Measurements from ENCODE around the gene CEMIP2. TPM values are rescaled to one million over a fixed set of nuclear protein-coding genes. Genes with fewer than 3 reads are reported as not detected.

CEMIP2 gene
- total RNA-seq, 4 donors from 2014 or later, result 93.7 to 184 (median 110) TPM

GRCh38 chr9:71725590-71726338 lies 42.5 kb downstream of the CEMIP2 start:
- TF ChIP-seq, protein P1, sequence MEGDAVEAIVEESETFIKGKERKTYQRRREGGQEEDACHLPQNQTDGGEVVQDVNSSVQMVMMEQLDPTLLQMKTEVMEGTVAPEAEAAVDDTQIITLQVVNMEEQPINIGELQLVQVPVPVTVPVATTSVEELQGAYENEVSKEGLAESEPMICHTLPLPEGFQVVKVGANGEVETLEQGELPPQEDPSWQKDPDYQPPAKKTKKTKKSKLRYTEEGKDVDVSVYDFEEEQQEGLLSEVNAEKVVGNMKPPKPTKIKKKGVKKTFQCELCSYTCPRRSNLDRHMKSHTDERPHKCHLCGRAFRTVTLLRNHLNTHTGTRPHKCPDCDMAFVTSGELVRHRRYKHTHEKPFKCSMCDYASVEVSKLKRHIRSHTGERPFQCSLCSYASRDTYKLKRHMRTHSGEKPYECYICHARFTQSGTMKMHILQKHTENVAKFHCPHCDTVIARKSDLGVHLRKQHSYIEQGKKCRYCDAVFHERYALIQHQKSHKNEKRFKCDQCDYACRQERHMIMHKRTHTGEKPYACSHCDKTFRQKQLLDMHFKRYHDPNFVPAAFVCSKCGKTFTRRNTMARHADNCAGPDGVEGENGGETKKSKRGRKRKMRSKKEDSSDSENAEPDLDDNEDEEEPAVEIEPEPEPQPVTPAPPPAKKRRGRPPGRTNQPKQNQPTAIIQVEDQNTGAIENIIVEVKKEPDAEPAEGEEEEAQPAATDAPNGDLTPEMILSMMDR (IDR thresholded peaks at IDR 0.05; ENCODE audit: low read depth), result no peak

GRCh38 chr9:71721855-71722254 lies 46.5 kb downstream of the CEMIP2 start:
- TF ChIP-seq, protein P1 (IDR thresholded peaks at IDR 0.05; ENCODE audit: low read depth), result no peak

DNA sequence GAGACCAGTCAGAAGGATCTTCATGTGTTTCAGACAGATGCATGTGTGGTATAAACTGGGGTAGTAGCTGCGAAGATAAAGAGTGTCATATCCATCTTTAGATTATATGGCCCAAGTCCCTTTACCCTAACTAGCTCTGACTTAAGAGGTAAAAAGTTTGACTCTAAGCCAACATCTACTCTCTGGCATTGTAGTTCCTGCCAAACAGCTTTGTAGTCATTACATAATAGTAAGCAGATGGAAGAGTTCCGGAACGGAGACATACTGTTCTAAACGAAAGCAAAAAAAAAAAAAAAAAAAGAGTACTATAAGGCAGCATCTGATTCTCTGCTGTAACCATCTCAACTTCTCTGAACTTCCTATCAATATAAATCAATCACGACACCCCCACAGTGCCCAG lies 48.8 kb downstream of the CEMIP2 start:
- TF ChIP-seq, protein P1 (IDR thresholded peaks at IDR 0.05; ENCODE audit: low read depth), result no peak

GRCh38 chr9:71719088-71719487 lies 49.2 kb downstream of the CEMIP2 start:
- TF ChIP-seq, protein P1 (IDR thresholded peaks at IDR 0.05; ENCODE audit: low read depth), result no peak

- TF ChIP-seq, protein P1 (IDR thresholded peaks at IDR 0.05; ENCODE audit: low read depth), result no peak
Observed at GRCh38 chr9:71716138-71716909, 52.0 kb downstream of the CEMIP2 start.

DNA sequence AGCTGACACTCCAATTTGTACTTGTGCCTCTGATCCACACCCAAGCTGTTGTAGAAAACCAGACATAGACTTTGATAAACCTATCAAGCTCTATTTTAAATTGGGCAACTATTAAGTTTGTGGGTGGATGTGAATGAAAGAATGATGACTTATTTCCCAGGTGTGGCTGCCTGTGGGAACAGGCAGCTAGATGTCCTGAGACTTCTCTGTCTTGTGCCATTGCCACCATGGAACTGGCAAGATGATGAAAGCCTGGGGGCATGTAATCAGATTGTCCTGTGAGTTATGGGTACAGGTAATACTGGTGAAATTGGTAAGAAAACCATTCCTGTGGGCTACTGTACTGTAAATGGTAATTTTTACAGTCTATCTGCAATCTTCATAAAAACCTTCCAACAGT lies 57.5 kb downstream of the CEMIP2 start:
- TF ChIP-seq, protein P1 (IDR thresholded peaks at IDR 0.05; ENCODE audit: low read depth), result no peak

DNA sequence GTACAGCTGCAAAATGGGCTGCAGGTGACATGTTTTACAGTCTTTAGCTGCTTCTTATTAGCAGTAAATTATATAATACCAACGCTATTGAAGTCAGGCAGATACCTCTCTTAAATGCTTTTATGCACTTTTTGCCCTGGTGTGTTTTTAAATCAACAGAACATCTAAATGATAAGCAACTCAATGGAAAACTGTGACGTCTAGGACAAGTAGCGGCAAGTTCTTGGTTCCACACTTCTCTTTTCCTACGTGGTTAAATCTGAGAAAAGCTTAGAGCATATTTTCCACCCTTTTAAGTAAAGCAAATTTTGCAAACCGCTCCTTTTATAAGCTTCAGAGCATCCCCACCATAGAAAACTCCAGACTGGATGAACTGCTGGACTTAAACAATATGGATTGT lies 58.1 kb downstream of the CEMIP2 start:
- TF ChIP-seq, protein P1 (IDR thresholded peaks at IDR 0.05; ENCODE audit: low read depth), result no peak

Data from subcutaneous adipose tissue (tissue), 4 donors.